Neural cell (in vitro differentiated cells): ENCODE measurements around the gene CLCN1.

Experiments used
- CTCF ChIP-seq: fragments of 450-650 bp; IDR thresholded peaks from 2 replicates; pipeline ENCODE4 v1.5.1; 2014; ENCODE audit warnings: antibody characterized with exemption, mild to moderate bottlenecking, moderate library complexity; ENCODE audit not compliant: poor library complexity, severe bottlenecking
- EP300 ChIP-seq: fragments of 450-650 bp; conservative IDR thresholded peaks from 2 replicates; pipeline ENCODE4 v1.6.1; 2014; ENCODE audit warnings: antibody characterized with exemption, mild to moderate bottlenecking, moderate library complexity; ENCODE audit not compliant: poor library complexity, severe bottlenecking
- EZH2 ChIP-seq: fragments of 200-600, 300-800 bp; shearing (Covaris generic), sonication (generic); IDR thresholded peaks from 2 replicates; pipeline ENCODE4 v1.6.1; 2014; ENCODE audit warnings: antibody characterized with exemption, low read length, borderline replicate concordance, mild to moderate bottlenecking; ENCODE audit not compliant: insufficient read depth, poor library complexity, severe bottlenecking
- POLR2AphosphoS5 ChIP-seq: IDR thresholded peaks from 2 replicates; pipeline ENCODE4 v1.6.1; 2012
- RAD21 ChIP-seq: fragments of 450-650 bp; conservative IDR thresholded peaks from 2 replicates; pipeline ENCODE4 v1.6.1; 2014; ENCODE audit warnings: antibody characterized with exemption, mild to moderate bottlenecking, moderate library complexity

- no peak for TF ChIP-seq POLR2AphosphoS5
- no peak for TF ChIP-seq CTCF
- TF ChIP-seq EZH2: no peak
- TF ChIP-seq EP300: no peak
- no peak for TF ChIP-seq RAD21
Measured at GRCh38 chr7:143292876-143293275, 23.0 kb upstream of the CLCN1 start.
